ENCODE results near the gene USF3. TPM values are rescaled to one million over a fixed set of nuclear protein-coding genes. Genes with fewer than 3 reads are reported as not detected.
A peak's percentile ranks its signal among the peaks of the same experiment; 100 is the strongest.

The USF3 gene
- total and polyA plus RNA-seq, 2 donors (not counting 1 experiment from before 2014, with no cell fraction given), result 9.8 to 38.9 TPM

DNA sequence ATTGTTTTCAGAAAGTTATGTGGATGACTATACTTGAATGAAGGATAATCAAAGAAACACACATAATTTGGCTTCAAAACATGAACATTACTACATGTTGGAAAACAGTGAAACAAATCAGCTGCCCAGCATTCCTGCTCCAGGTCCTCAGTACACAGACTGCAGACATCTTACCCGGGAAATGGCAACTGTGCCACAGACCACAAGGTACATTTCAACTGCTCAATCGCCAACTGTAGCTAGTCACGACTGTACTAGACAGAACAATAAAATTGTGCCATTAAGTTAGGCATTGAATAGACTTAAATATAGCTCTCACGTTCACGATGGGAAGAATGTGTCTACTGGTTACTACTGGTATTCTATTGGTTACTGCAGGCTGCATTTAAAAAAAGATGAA lies 44.6 kb upstream of the USF3 start:
- CTCF ChIA-PET, result interaction anchor here (0.5 to 1.8 kb wide), 10 partner anchors 35 to 414 kb away, joined by 3 to 8 read pairs (median 4); no protein-coding TSS in a partner anchor
- intact Hi-C loops (cut with micrococcal nuclease), result loop anchor here (10.0 kb wide), 1 partner anchor 686 kb away; no protein-coding TSS in a partner anchor
- no peak for TF ChIP-seq CTCF (IDR thresholded peaks at IDR 0.05)
- TF ChIP-seq EZH2 (IDR thresholded peaks at IDR 0.05; ENCODE audit: borderline replicate concordance, insufficient read depth, low read depth, low read length, poor library complexity, severe bottlenecking), result no peak
- peaks cover 87% of the 10 kb centered on the region for H3K79me2 ChIP-seq (ENCODE audit: control insufficient read depth, insufficient read depth, low read length)
- Mint-ChIP-seq H3K4me3 (no peak overlapping the region), H3K4me1 (peaks cover 67% of the 10 kb centered on the region), H3K27ac (peak overlapping the region; percentile 32), H3K9me3 (ENCODE audit: insufficient read depth) (no peaks in the 10 kb centered on the region), H3K27me3 (no peaks in the 10 kb centered on the region)
- ATAC-seq (ENCODE audit: low read depth), result no peak
- no peak overlapping the region for H3K4me3 ChIP-seq (ENCODE audit: control extremely low read depth in 1 of 5, extremely low read depth in 1 of 5, insufficient read depth in 1 of 5, low read depth in 2 of 5, low read length in 4 of 5)
- no peaks in the 10 kb centered on the region for H3K27me3 ChIP-seq (replicated peaks in 1 of 4; ENCODE audit: control extremely low read depth in 1 of 4, control insufficient read depth in 3 of 4, insufficient read depth in 4 of 4, low read length in 3 of 4)
- no peaks in the 10 kb centered on the region for H3K9me3 ChIP-seq (ENCODE audit: control extremely low read depth in 1 of 3, control insufficient read depth in 2 of 3, insufficient read depth in 1 of 3, low read length in 2 of 3)
- DNase-seq, result no peak
- no peak overlapping the region for H3K9ac ChIP-seq (ENCODE audit: low read length)
- peaks cover 2 to 5% of the 10 kb centered on the region in 2 experiments for H3K36me3 ChIP-seq (replicated peaks in 1 of 2; ENCODE audit: control extremely low read depth in 1 of 2, control insufficient read depth in 1 of 2, extremely low read depth in 1 of 2, insufficient read depth in 2 of 2, low read length in 1 of 2)
- WGBS (ENCODE audit: insufficient coverage), result no CpG with 5 or more reads among the region's 5 CpGs
- peaks cover 15% of the 10 kb centered on the region for H4K20me1 ChIP-seq (ENCODE audit: control insufficient read depth, insufficient read depth, low read length, poor library complexity, severe bottlenecking)
- H2AFZ ChIP-seq (ENCODE audit: insufficient read depth, low read depth, low read length, poor library complexity, severe bottlenecking), result no peak overlapping the region
- H3K4me2 ChIP-seq (replicated peaks; ENCODE audit: low read depth, low read length, poor library complexity, severe bottlenecking), result no peak overlapping the region
- peaks cover 20 to 29% of the 10 kb centered on the region in 2 donors for H3K4me1 ChIP-seq (ENCODE audit: control insufficient read depth in 2 of 2, insufficient read depth in 2 of 2, low read length in 2 of 2)
- POLR2A ChIA-PET, result interaction anchor here (0.6 to 0.9 kb wide), 2 partner anchors 172 to 1129 kb away, joined by 3 to 11 read pairs; no protein-coding TSS in a partner anchor
- H3K27ac ChIP-seq (ENCODE audit: low read length in 2 of 2), result no peak overlapping the region

GRCh38 chr3:113736548-113737089 lies 40.2 kb upstream of the USF3 start:
- no peak overlapping the region for H2AFZ ChIP-seq (ENCODE audit: insufficient read depth, low read depth, low read length, poor library complexity, severe bottlenecking)
- Mint-ChIP-seq H3K4me1 (peaks cover 44% of the 10 kb centered on the region), H3K4me3 (no peak overlapping the region), H3K27ac (peak overlapping the region; percentile 68), H3K27me3 (no peaks in the 10 kb centered on the region), H3K9me3 (ENCODE audit: insufficient read depth) (no peaks in the 10 kb centered on the region)
- no peak overlapping the region for H3K4me3 ChIP-seq (ENCODE audit: control extremely low read depth in 1 of 5, extremely low read depth in 1 of 5, insufficient read depth in 1 of 5, low read depth in 2 of 5, low read length in 4 of 5)
- no peaks in the 10 kb centered on the region for H3K27me3 ChIP-seq (replicated peaks in 1 of 4; ENCODE audit: control extremely low read depth in 1 of 4, control insufficient read depth in 3 of 4, insufficient read depth in 4 of 4, low read length in 3 of 4)
- peaks cover 33% of the 10 kb centered on the region for H4K20me1 ChIP-seq (ENCODE audit: control insufficient read depth, insufficient read depth, low read length, poor library complexity, severe bottlenecking)
- intact Hi-C loops (cut with micrococcal nuclease), result loop anchor here (1.0 to 10.0 kb wide), 6 partner anchors 9 to 682 kb away; partner anchors contain the start of gene TIGIT
- peak overlapping the region; percentile 21 for H3K4me2 ChIP-seq (replicated peaks; ENCODE audit: low read depth, low read length, poor library complexity, severe bottlenecking)
- H3K79me2 ChIP-seq (ENCODE audit: control insufficient read depth, insufficient read depth, low read length), result peaks cover 97% of the 10 kb centered on the region
- ChIA-PET CTCF (interaction anchor here (0.6 to 3.9 kb wide), 50 partner anchors 9 to 682 kb away, joined by 3 to 92 read pairs (median 4); partner anchors contain the start of genes ATP6V1A, GRAMD1C and NAA50), POLR2A (interaction anchor here (0.5 to 1.5 kb wide), 2 partner anchors 9 to 80 kb away, joined by 5 to 11 read pairs; partner anchors contain the start of genes ATP6V1A and NAA50)
- peak overlapping the region; percentile 15 for H3K9ac ChIP-seq (ENCODE audit: low read length)
- H3K36me3 ChIP-seq (replicated peaks in 1 of 2; ENCODE audit: control extremely low read depth in 1 of 2, control insufficient read depth in 1 of 2, extremely low read depth in 1 of 2, insufficient read depth in 2 of 2, low read length in 1 of 2), result peaks cover 2 to 10% of the 10 kb centered on the region in 2 experiments
- no peaks in the 10 kb centered on the region for H3K9me3 ChIP-seq (ENCODE audit: control extremely low read depth in 1 of 3, control insufficient read depth in 2 of 3, insufficient read depth in 1 of 3, low read length in 2 of 3)
- DNase-seq (peak; percentile 80), ATAC-seq (ENCODE audit: low read depth) (peak; percentile 85)
- peak overlapping the region in 1 of 2 donors; percentile 32 for H3K27ac ChIP-seq (ENCODE audit: low read length in 2 of 2)
- no CpG with 5 or more reads among the region's 3 CpGs for WGBS (ENCODE audit: insufficient coverage)
- H3K4me1 ChIP-seq (ENCODE audit: control insufficient read depth in 2 of 2, insufficient read depth in 2 of 2, low read length in 2 of 2), result peaks cover 7 to 8% of the 10 kb centered on the region in 2 donors
- TF ChIP-seq CTCF (IDR thresholded peaks at IDR 0.05) (peak; percentile 80), EZH2 (IDR thresholded peaks at IDR 0.05; ENCODE audit: borderline replicate concordance, insufficient read depth, low read depth, low read length, poor library complexity, severe bottlenecking) (no peak)
